Erythroblast (primary cell): ENCODE measurements around the gene SHF.

Experiments
- GATA1 ChIP-seq: IDR thresholded peaks from 2 replicates; pipeline ENCODE4 v1.6.1; 2011; ENCODE audit warnings: low read depth, mild to moderate bottlenecking, control low read depth, low read length, moderate library complexity
- POLR2A ChIP-seq: IDR thresholded peaks from 2 replicates; pipeline ENCODE4 v1.6.1; 2011; ENCODE audit warnings: mild to moderate bottlenecking, low read length

- TF ChIP-seq POLR2A: no peak
- TF ChIP-seq GATA1: no peak
Measured at GRCh38 chr15:45141386-45141785, 46.4 kb downstream of the SHF start.
